Bronchial epithelial cell (primary cell): ENCODE data around the gene C5orf47. TPM values are rescaled to one million over a fixed set of nuclear protein-coding genes. Genes with fewer than 3 reads are reported as not detected.
A peak's percentile ranks its signal among the peaks of the same experiment; 100 is the strongest.

ENCODE experiments used
- DNase-seq: peaks from one replicate; pipeline ENCODE4 v3.0.0-alpha.2; 2010; ENCODE audit warnings: low read depth
- FAIRE-seq: peaks from 2 replicates; lab custom pipeline; 2011; peaks lifted over from hg19 to GRCh38; lab: Jason Lieb, UNC
- H3K27me3 ChIP-seq: 2 replicates; pipeline ENCODE4 v1.5.1; 2011; ENCODE audit warnings: low read length; ENCODE audit not compliant: control insufficient read depth, insufficient read depth
- H3K36me3 ChIP-seq: 2 replicates; pipeline ENCODE4 v1.5.1; 2011; ENCODE audit warnings: low read length; ENCODE audit not compliant: control insufficient read depth, insufficient read depth
- H3K4me3 ChIP-seq: 2 replicates; pipeline ENCODE4 v1.5.1; 2011; ENCODE audit warnings: mild to moderate bottlenecking, low read depth, low read length, control low read depth
- CTCF ChIP-seq: IDR thresholded peaks from 2 replicates; pipeline ENCODE4 v1.5.1; 2011; ENCODE audit warnings: mild to moderate bottlenecking, moderate library complexity, low read length, control low read depth, inconsistent platforms; ENCODE audit not compliant: insufficient read depth, severe bottlenecking
- total RNA-seq: library from RNA; depleted of rRNA; stranded (reverse); fragments of >200 nt; gene quantifications from 2 replicates; pipeline ENCODE4 v1.2.1, GENCODE V29; 2014

C5orf47 gene
- total RNA-seq, 1 donor from 2014 or later = under 0.01 TPM

GRCh38 chr5:173984218-173984617, 4.8 kb upstream of the C5orf47 start:
- no peak for FAIRE-seq

DNA sequence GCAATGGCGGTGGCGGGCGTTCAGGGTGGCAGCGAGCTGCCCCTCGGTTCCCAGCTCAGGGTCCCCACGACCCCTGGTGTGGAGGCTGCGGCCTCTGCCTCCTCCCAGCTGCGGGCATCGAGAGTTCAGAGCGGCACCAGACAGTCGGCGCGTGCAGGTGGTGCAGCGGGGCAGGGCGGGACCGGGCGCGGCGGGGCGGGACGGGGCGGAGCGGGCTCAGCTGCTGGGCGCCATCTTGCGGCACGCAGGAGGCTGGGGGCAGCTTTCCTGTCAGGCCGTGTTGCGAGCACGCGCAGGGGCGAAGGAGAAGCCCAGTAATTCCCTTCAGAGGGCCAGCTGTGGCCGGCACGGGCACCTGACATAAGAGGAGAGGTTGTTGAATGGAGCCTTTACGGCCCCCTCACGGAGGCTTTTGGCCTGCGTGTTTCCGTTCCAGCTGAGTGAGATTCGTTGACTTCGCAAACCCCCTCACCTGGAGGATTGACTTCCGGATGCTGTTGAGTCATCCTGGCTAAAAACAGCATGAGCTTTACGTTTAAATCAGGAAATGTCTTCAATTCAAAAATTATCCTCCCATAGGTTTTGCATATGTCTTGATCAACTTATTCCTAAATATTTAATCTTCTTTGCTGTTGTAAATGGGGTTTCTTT, 587 bp downstream of the C5orf47 start:
- H3K36me3 ChIP-seq = no peaks in the 10 kb centered on the region
- no peak overlapping the region for H3K4me3 ChIP-seq
- DNase-seq (no peak), FAIRE-seq (no peak)
- H3K27me3 ChIP-seq = no peaks in the 10 kb centered on the region
- no peak for TF ChIP-seq CTCF

More at GRCh38 chr5:173984218-173984617, 4.8 kb upstream of the C5orf47 start:
- Histone ChIP-seq H3K4me3 (no peak overlapping the region), H3K27me3 (no peaks in the 10 kb centered on the region), H3K36me3 (no peaks in the 10 kb centered on the region)
- TF ChIP-seq CTCF = peak; percentile 52
- DNase-seq = peak; percentile 22

DNA sequence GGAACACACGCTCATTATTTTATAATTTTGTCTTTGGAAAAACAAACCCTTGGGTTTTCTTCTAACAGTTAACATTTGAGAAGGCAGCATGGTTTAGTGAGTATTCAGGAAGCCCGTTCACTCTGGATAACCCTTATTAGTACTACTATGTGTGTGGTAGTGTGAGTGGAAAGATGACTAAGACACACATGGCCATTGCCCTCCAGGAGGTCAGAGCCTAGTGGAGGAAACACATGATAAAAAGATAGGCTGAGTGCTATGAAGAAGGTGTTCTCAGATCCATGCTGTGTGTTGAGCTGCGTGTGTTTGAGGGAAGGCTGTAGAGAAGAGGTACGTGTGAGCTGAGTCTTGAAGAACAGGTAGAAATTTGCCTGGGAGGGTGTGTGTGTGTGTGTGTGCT, 8.4 kb downstream of the C5orf47 start:
- FAIRE-seq = no peak
- Histone ChIP-seq H3K27me3 (no peaks in the 10 kb centered on the region), H3K4me3 (no peak overlapping the region), H3K36me3 (no peaks in the 10 kb centered on the region)
- no peak for TF ChIP-seq CTCF
- DNase-seq = no peak

- H3K4me3 ChIP-seq = no peak overlapping the region
- DNase-seq = no peak
- no peak for FAIRE-seq
- no peaks in the 10 kb centered on the region for H3K27me3 ChIP-seq
- no peaks in the 10 kb centered on the region for H3K36me3 ChIP-seq
- no peak for TF ChIP-seq CTCF
These were observed 9.6 kb downstream of the C5orf47 start for GRCh38 chr5:173998531-173998930.

- no peak for TF ChIP-seq CTCF
- Histone ChIP-seq H3K4me3 (no peak overlapping the region), H3K27me3 (no peaks in the 10 kb centered on the region), H3K36me3 (no peaks in the 10 kb centered on the region)
- FAIRE-seq (no peak), DNase-seq (no peak)
These were observed 11.1 kb downstream of the C5orf47 start for GRCh38 chr5:174000076-174000475.

DNA sequence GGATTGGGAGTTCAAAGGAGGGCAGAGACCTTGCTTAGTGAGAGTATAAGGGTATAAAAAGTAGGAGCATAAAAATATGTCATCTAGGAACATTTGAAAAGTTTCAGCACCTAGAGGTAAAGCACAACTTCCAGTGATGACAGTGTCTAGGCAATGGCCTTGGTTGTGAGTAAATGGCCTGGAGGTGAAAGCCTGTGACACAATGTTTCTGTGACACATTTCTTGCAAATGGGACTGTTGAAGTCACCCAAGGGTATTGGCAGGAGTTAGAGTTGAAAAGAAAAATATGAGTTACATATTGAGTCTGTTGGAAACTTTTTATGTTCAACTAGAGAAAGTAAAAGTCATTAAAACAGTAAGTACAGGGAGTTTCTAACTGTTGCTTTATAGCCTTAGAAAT, 14.8 kb downstream of the C5orf47 start:
- no peak for TF ChIP-seq CTCF
- DNase-seq = no peak
- Histone ChIP-seq H3K36me3 (no peaks in the 10 kb centered on the region), H3K4me3 (no peak overlapping the region), H3K27me3 (no peaks in the 10 kb centered on the region)
- no peak for FAIRE-seq
